ENCODE measurements around the gene PSIP1. TPM values are rescaled to one million over a fixed set of nuclear protein-coding genes. Genes with fewer than 3 reads are reported as not detected.
"Not testable (repeated sequence)": the region's sequence is repeated elsewhere in the genome, so short reads cannot be mapped to it uniquely, and the experiment has no call there.

The PSIP1 gene
- 94.0 and 95.6 TPM in 2 replicates for total RNA-seq

DNA sequence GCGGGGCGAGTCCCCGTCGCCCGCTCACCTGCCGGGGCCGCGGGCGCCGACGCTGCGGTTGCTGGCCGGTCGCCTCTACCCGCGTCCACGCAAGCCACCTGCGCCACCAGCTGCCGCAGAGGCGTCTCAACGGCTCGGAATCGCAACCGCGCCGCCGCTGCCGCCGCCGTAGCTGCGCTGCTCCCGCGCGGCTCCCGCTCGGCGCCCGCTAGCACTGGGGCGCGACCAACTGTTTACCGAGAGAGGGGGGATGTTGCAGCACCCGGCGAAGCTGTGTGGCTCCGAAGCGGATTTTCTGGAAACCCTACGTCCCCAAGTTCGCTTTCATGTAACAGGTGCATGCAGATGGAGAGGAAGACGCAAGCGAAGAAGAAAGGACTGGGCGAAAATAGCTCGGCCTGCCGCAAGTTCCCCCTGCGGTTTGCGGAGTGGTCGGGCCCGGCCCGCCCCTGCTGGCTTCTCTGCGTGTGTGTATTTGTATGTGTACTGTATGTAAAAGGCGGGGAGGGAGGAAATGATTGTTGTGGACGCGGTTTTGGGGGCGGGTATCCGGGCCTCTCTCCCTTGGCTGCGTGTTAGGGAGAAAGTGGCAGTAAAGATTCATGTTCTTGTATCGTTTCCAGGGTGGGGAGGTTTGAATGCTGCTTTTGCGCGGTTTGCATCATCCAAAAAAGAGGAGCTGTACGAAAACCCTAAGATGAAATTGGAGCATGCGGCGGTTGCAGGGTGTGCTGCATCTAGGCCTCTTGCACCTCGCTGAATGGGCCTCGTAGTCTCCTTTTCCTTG, at the start of gene PSIP1:
TSS of gene PSIP1 (minus strand) at position 182 of the 787 bp plus-strand sequence. CDS start 782 bp downstream, outside the sequence.
- intact Hi-C loops (cut with micrococcal nuclease), result loop anchor here (1.0 to 5.0 kb wide), 12 partner anchors 9 to 1188 kb away; partner anchors contain the start of genes SNAPC3, TTC39B and ZDHHC21

DNA sequence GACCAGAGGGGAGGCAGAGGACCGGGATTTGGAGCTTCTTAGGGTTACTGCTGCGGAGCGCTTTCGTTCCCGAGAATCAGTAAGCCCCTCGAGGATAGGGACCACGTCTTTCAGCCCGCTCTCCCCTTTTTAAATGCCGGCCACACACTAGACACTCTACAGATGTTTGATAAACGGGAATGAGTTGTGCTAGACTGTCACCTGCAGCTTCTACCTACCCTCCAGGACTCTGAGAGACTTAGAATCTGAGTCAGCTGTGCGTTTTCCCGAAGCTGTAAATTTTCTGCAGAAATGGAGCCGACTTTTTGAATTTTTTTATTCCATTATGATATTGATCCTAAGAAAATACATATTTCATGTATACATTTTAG, 42.7 kb upstream of the PSIP1 start:
- intact Hi-C loops (cut with micrococcal nuclease), result loop anchor here (2.0 kb wide), 5 partner anchors 247 to 1231 kb away; partner anchors contain the start of gene TTC39B

GRCh38 chr9:15552636-15553527, 42.1 kb upstream of the PSIP1 start, which contains the start of gene CCDC171:
Gene CCDC171, plus strand, starts transcription at chr9:15553043. Its CDS starts 11,046 bp downstream, at chr9:15564089.
- intact Hi-C loops (cut with micrococcal nuclease), result loop anchor here (1.0 to 2.0 kb wide), 9 partner anchors 42 to 1230 kb away; partner anchors contain the start of genes SNAPC3 and TTC39B

GRCh38 chr9:15549611-15550010, 38.8 kb upstream of the PSIP1 start:
- intact Hi-C loops (cut with micrococcal nuclease), result no loop called here

DNA sequence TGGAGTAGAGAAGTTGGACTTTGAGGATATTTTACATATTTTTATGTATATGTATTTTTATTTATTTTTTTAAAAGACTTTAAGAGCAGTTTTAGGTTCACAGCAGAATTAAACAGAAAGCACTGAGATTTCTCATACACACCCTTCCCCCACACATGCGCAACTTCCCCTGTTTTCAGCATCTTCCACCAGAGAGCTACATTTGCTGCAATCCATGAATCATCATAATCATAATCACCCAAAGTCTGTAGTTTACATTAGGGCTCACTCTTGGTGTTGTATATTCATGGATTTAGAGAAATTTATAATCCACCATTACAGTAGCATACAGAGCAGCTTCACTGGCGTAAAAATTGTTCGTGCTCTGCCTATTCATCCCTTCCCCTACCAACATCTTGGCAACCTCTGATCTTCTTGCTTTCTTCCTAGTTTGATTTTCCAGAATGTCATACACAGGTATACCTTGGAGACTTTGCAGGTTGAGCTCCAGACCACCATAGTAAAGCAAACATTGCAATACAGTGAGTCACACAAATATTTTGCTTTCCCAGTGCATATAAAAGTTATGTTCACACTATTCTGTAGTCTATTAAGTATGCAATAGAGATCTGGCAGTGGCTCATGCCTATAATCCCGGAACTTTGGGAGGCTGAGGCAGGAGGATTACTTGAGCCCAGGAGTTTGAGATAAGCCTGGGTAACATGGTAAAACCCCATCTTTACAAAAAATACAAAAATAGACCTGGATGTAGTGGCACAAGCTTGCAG, 32.5 kb upstream of the PSIP1 start:
- intact Hi-C loops (cut with micrococcal nuclease), result no loop called here

- intact Hi-C loops (cut with micrococcal nuclease), result no loop called here
These were observed 31.9 kb upstream of the PSIP1 start for GRCh38 chr9:15542624-15543023.

DNA sequence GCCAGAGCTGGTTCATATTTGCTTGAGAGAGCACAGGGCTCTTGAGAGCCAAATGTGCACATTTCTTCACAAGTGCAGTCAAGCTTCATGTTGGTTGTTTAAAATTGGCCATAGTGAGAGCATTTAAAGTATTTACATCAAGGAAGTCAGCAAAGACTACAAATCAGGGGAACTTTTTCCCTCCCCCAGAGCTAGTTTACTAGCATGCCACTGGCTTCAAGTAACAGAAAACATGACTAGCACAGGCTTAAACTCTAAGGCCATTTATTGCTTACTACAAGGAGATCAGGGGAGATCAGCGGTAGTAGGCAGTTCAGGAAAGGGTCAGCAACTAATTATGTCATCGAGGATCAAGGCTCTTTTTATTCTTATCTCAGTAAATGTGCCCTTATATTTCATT, 31.1 kb upstream of the PSIP1 start:
- intact Hi-C loops (cut with micrococcal nuclease), result no loop called here

DNA sequence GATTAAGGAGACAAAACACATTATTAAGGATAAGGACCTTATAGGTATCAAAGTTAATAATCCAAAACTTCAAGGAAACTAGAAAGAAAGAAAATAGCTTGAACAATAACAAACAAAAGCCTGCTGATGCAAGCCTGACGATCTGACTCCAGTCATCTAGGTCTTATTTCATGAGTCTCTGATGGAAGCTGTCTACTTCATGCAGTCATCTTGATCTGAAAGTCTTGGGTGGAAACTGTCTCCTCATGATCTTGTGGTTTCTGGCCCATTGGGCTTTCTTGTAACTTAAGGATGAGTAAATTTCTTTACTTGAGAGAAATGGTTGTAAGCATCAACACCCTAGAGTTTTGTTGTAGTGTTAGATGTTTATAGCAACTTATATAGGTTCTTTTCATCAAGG, 20.6 kb upstream of the PSIP1 start:
- intact Hi-C loops (cut with micrococcal nuclease), result no loop called here

- intact Hi-C loops (cut with micrococcal nuclease), result no loop called here
These were observed 19.0 kb upstream of the PSIP1 start for GRCh38 chr9:15529566-15530324.

DNA sequence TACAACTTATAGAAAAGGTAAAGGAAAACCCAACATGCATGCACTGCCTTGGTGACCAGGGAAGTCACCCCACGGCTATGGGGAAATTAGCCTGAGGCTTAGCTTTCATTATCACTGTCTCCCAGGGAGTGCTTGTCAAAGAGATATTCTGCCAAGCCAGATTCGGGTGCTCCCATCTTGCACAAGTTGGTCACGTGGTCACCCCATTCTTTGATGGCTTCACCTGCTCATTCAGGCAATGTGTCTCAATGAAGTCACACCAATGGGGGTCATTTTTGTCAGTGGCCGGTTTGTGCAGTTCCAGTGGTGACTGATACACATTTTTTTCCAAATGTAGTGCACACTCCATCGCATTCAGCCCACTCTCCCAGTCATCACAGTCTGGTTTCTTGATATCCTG, 16.3 kb upstream of the PSIP1 start:
- intact Hi-C loops (cut with micrococcal nuclease), result not testable (repeated sequence)

- intact Hi-C loops (cut with micrococcal nuclease), result no loop called here
These were observed 15.2 kb upstream of the PSIP1 start for GRCh38 chr9:15525958-15526357.

DNA sequence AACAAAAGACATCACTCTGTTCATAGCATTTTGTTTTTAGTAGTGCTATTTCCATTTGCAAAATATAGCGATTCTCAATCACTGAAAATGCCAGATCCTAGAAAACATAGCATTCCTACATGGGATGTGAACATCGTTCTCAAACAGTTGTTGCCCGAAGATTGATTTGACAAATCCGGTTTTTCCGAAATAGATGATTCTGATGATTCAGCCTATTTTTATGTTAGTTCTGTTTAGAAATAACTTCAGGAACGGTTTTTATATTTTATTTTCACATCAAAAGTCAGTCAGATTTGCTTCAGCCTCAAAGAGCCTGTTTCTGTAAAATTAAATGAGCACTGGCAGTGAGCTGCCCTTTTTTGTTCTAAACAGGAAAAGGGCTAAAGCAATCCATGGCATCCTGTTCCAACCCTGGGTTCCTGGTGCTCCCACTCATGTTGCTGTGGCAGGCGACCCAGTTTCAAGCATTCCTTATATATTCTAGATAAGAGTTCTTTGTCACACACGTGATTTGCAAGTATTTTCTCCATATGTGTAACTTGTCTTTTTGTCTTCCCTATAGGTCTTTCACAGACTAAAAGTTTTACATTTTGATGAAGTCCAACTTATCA, 14.2 kb upstream of the PSIP1 start:
- intact Hi-C loops (cut with micrococcal nuclease), result no loop called here

DNA sequence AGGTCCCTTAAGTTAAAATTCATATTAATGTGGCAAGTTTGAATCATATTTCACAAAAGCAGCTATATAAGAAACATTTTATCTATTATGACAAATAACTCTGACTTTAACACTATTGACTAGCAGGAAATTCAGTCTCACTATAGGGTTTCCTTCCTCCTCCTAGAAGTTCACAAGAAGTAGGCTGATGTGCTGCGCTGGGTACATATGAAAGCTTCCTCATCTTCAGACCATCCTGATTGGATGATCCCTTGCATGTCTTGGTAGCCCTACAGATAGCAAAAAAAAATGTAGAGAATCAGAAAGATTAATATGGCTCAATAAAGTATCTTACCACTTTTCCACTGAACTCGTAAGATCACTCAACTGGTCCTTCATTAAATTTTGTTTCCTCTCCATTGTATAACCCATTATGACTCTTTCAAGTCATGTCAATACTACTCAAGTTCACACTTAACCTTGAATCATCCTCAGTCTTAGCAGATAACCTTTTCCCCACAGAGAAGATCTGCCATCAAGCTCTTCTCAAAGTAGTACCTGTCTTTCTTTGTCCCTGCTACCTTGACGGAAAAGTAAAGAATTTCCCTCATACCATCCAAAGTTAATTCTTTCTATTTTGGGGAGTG, 11.5 kb upstream of the PSIP1 start:
- intact Hi-C loops (cut with micrococcal nuclease), result no loop called here

- intact Hi-C loops (cut with micrococcal nuclease), result no loop called here
These were observed 10.5 kb upstream of the PSIP1 start for GRCh38 chr9:15521254-15521653.

DNA sequence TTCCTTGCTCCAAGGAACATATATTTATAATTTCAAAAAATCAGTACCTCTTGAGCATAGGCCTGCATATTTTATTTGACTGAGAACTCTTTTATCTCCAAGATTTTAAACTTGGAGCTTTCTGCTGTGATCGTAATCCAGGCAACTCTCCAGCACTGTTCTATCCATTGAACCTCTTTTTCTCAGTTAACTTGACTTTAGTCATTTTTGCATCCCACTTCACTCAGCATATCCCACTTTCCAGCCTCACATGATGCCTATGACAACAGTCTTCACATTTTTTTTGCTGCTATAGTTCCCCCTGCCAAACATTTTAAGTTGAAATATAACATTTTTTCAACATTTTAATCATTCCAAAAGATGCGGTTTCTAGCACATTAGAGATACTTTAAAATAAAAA, 9.1 kb upstream of the PSIP1 start:
- intact Hi-C loops (cut with micrococcal nuclease), result no loop called here

GRCh38 chr9:15513335-15513734, 2.6 kb upstream of the PSIP1 start:
- intact Hi-C loops (cut with micrococcal nuclease), result loop anchor here (5.0 kb wide), 1 partner anchor 521 kb away; no protein-coding TSS in a partner anchor

DNA sequence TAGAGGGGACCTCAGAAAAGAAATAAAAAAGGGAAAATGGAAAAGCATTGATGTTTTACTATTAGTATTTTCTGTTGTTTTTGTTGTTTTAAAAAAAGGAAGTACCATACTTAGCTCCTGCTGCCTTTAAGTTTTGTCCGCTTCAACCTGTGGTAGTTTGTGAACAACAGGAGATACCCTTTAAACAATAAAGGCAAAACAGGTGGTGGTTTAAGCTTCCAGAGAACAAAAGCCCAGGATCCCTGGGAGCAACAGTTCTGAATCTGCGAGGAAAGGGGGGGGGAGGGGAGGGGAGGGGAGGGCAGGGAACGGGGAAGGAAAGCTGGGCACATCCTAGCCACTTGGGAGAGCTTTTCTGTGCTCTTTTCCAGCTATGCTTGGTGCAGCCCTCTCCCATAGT, 2.1 kb upstream of the PSIP1 start:
- intact Hi-C loops (cut with micrococcal nuclease), result loop anchor here (5.0 kb wide), 1 partner anchor 521 kb away; no protein-coding TSS in a partner anchor

DNA sequence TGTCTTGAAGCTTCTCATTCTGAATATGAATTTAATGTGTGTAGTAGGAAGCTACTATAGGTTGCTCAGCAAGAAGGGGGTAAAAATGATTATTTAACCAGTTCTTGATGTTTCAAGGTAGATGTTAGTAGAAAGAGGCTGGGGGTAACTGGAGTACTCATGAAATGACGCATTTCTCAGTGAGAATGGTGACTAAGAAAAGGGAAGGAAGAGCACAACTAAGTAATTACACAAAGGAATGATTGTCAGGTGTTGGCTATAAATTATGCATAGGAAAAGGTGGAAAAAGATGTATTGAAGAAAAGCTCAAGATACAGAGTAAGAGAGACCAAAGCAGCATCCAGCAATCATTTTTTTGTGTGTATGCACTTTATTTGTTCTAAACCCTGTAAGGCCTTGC, 1.4 kb upstream of the PSIP1 start:
- intact Hi-C loops (cut with micrococcal nuclease), result loop anchor here (5.0 kb wide), 1 partner anchor 520 kb away; no protein-coding TSS in a partner anchor

All from T-helper 1 cell treated with Interleukin-12 subunit alpha and Interleukin-12 subunit beta and Interleukin-4 antibody, amounts not matched to agents 30 ng/mL and 1 ng/mL, for 36 hours (primary cell).